H4 (cell line): Measurements from ENCODE around the gene SPRR5. TPM values are rescaled to one million over a fixed set of nuclear protein-coding genes. Genes with fewer than 3 reads are reported as not detected.

Source experiments
- DNase-seq: peaks from one replicate; pipeline ENCODE4 v3.0.0-alpha.2; 2015; ENCODE audit warnings: low spot score
- total RNA-seq: library from RNA; depleted of rRNA; stranded (reverse); fragments of >200 nt; shearing (Covaris generic); gene quantifications from 2 replicates; pipeline ENCODE4 v1.2.3, GENCODE V29; 2014

Gene SPRR5
- total RNA-seq, 1 experiment from 2014 or later, result not detected

GRCh38 chr1:152946248-152946647, 758 bp upstream of the SPRR5 start:
- DNase-seq, result no peak

GRCh38 chr1:152951711-152952110, 4.7 kb downstream of the SPRR5 start:
- DNase-seq, result no peak

GRCh38 chr1:152953761-152954160, 6.8 kb downstream of the SPRR5 start:
- DNase-seq, result no peak

- no peak for DNase-seq
These were observed 7.4 kb downstream of the SPRR5 start for GRCh38 chr1:152954436-152954835.

GRCh38 chr1:152957561-152957960, 10.6 kb downstream of the SPRR5 start:
- no peak for DNase-seq

- DNase-seq, result no peak
These were observed 12.3 kb downstream of the SPRR5 start for GRCh38 chr1:152959273-152959672.

- DNase-seq, result no peak
These were observed 12.9 kb downstream of the SPRR5 start for GRCh38 chr1:152959801-152960451.

GRCh38 chr1:152960452-152961044, 13.5 kb downstream of the SPRR5 start:
- DNase-seq, result no peak

- DNase-seq, result no peak
These were observed 14.4 kb downstream of the SPRR5 start for GRCh38 chr1:152961226-152961891.

GRCh38 chr1:152962876-152963415, 15.9 kb downstream of the SPRR5 start:
- DNase-seq, result no peak

- no peak for DNase-seq
These were observed 17.5 kb downstream of the SPRR5 start for GRCh38 chr1:152964536-152964935.

GRCh38 chr1:152965853-152966252, 18.8 kb downstream of the SPRR5 start:
- DNase-seq, result no peak

GRCh38 chr1:152967201-152967600, 20.2 kb downstream of the SPRR5 start:
- DNase-seq, result no peak

- no peak for DNase-seq
These were observed 21.2 kb downstream of the SPRR5 start for GRCh38 chr1:152968248-152968647.

GRCh38 chr1:152969036-152969435, 22.0 kb downstream of the SPRR5 start:
- DNase-seq, result no peak

GRCh38 chr1:152970495-152970894, 23.5 kb downstream of the SPRR5 start, which contains the start of gene SPRR4:
TSS of gene SPRR4 (plus strand) at chr1:152970648. CDS start at chr1:152971891, 1,243 bp downstream.
- DNase-seq, result no peak

- DNase-seq, result no peak
These were observed 25.3 kb downstream of the SPRR5 start for GRCh38 chr1:152972196-152972886.

GRCh38 chr1:152976688-152977087, 29.7 kb downstream of the SPRR5 start:
- no peak for DNase-seq

- DNase-seq, result no peak
These were observed 30.6 kb downstream of the SPRR5 start for GRCh38 chr1:152977614-152978013.

GRCh38 chr1:152980676-152981075, 33.7 kb downstream of the SPRR5 start:
- no peak for DNase-seq

- no peak for DNase-seq
These were observed 34.3 kb downstream of the SPRR5 start for GRCh38 chr1:152981146-152981871.

- no peak for DNase-seq
These were observed 35.1 kb downstream of the SPRR5 start for GRCh38 chr1:152982076-152982475.
